ENCODE results near the gene SSTR3.

The SSTR3 gene

GRCh38 chr22:37165066-37165465, 47.2 kb downstream of the SSTR3 start:
- DNase-seq (ENCODE audit: low read depth, low spot score) = no peak
- TF ChIP-seq CTCF (IDR thresholded peaks at IDR 0.05; ENCODE audit: low read depth, low read length) = no peak
- no peak overlapping the region for H3K4me3 ChIP-seq (ENCODE audit: low read depth, low read length)
- in situ Hi-C loops (cut with HindIII; ENCODE audit: low sequenced_read_pairs) = no loop called here

- no peak for DNase-seq (ENCODE audit: low read depth, low spot score)
- H3K4me3 ChIP-seq (ENCODE audit: low read depth, low read length) = no peak overlapping the region
- TF ChIP-seq CTCF (IDR thresholded peaks at IDR 0.05; ENCODE audit: low read depth, low read length) = no peak
- in situ Hi-C loops (cut with HindIII; ENCODE audit: low sequenced_read_pairs) = no loop called here
Measured at GRCh38 chr22:37164505-37164887, 47.8 kb downstream of the SSTR3 start.

- no peak overlapping the region for H3K4me3 ChIP-seq (ENCODE audit: low read depth, low read length)
- in situ Hi-C loops (cut with HindIII; ENCODE audit: low sequenced_read_pairs) = no loop called here
- DNase-seq (ENCODE audit: low read depth, low spot score) = no peak
- TF ChIP-seq CTCF (IDR thresholded peaks at IDR 0.05; ENCODE audit: low read depth, low read length) = no peak
Measured at GRCh38 chr22:37163575-37164504, 48.4 kb downstream of the SSTR3 start.

GRCh38 chr22:37163096-37163489, 49.2 kb downstream of the SSTR3 start:
- DNase-seq (ENCODE audit: low read depth, low spot score) = no peak
- in situ Hi-C loops (cut with HindIII; ENCODE audit: low sequenced_read_pairs) = no loop called here
- no peak overlapping the region for H3K4me3 ChIP-seq (ENCODE audit: low read depth, low read length)
- no peak for TF ChIP-seq CTCF (IDR thresholded peaks at IDR 0.05; ENCODE audit: low read depth, low read length)

GRCh38 chr22:37162221-37163095, 49.8 kb downstream of the SSTR3 start:
- TF ChIP-seq CTCF (IDR thresholded peaks at IDR 0.05; ENCODE audit: low read depth, low read length) = no peak
- peak; percentile 26 for DNase-seq (ENCODE audit: low read depth, low spot score)
- no peak overlapping the region for H3K4me3 ChIP-seq (ENCODE audit: low read depth, low read length)
- in situ Hi-C loops (cut with HindIII; ENCODE audit: low sequenced_read_pairs) = no loop called here

GRCh38 chr22:37161443-37161842, 50.8 kb downstream of the SSTR3 start:
- in situ Hi-C loops (cut with HindIII; ENCODE audit: low sequenced_read_pairs) = no loop called here
- no peak for TF ChIP-seq CTCF (IDR thresholded peaks at IDR 0.05; ENCODE audit: low read depth, low read length)
- no peak overlapping the region for H3K4me3 ChIP-seq (ENCODE audit: low read depth, low read length)
- no peak for DNase-seq (ENCODE audit: low read depth, low spot score)

Measured in astrocyte of the spinal cord (primary cell).